Activated naive CD4-positive, alpha-beta T cell (primary cell): ENCODE measurements around the gene CCDC198.

ENCODE experiments used
- DNase-seq, 4 experiments: peaks; one replicate each; lab custom pipeline; 2025; lab: John Stamatoyannopoulos, UW

CCDC198 gene

DNA sequence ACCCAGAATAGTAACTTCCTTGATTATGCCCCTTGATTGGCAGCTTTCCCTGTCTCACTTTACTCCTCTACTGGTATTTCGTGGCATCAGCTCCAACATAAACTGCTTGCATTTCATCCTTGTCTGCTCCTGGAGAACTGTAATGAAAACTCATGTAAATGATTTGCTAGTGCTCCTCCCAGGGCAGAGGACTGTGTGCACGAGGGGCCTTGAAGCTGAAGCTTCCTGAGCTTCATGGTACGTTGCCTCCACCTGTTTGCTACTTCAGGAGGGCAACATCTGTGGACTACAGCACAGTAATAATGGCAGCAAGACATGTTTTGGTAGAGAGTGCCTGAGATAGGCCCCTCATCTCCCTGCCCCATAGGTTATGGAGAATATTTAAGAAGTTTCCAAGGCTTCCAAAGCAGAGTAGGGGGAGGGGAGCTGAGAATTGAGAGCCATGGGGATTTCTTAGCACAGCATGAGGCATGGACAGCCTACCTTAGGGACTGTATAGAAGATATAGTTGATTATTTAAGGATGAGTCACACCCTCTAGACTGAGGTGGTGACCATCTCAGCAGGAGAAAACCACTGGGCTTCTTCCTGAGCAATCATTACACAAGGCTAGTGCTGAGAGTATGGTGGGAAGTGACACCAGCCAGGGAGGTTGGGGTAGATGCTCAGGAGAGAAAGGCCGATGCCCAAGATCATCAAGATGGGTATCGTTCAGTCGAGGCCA lies 29.5 kb downstream of the CCDC198 start:
- DNase-seq, result no peak

DNA sequence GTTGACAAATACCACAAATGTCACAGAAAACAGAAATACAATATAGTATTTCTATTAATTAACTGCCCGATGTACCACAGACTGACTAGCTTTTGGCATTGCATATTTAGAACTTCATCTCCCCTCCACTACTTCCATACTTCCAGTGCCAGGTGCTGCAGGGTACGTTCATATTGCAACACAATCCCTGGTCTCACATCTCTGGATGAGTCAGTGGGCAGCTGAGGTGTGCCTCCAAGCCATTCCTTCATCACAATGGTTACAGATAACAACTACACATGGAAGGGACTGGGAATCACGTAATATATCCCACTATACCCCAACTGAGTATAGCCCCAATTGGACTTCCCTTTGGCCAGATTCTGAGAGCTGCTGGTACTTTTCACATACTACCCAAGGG lies 31.1 kb downstream of the CCDC198 start:
- DNase-seq, result no peak

DNA sequence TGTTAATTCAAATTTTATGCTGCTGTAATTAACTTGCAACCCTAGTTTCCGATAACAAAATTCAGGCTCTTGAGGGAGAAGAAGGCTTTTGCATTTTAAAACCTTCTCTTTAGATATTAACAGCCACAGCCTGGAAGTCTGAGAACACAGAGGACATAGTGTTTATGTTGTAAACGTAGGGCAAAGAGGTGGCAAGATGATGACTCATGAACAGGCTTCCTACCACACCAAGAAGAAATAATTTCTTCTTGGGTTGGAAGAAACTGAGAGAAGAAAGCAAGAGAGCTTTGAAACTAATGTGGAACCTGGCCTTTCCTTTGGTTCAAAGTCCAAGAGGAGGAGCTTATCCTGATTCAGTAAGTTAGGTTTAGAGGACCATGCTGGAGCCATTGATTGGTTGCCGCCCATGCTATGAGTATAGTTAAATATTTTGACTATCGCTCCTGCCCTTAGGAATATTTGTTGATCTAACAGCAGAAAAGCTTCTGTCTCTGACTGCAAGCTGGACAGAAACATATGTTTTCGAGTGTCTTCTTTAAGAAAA lies 31.8 kb downstream of the CCDC198 start:
- no peak for DNase-seq

DNA sequence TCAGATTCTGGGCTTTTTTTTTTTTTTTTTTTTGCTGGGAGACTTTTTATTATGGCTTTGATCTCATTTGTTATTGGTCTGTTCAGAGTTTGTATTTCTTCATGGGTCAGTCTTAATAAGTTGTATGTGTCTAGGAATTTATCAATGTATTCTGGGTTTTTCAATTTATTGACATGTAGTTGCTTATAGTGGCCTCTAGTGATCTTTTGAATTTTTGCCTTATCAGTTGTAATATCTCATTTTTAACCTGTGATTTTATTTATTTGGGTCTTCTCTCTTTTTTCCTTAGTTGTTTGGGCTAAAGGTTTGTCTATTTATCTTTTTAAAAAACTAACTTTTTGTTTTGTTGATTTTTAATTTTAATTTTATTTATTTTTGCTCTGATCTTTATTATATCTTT lies 57.7 kb downstream of the CCDC198 start:
- DNase-seq, result no peak

DNA sequence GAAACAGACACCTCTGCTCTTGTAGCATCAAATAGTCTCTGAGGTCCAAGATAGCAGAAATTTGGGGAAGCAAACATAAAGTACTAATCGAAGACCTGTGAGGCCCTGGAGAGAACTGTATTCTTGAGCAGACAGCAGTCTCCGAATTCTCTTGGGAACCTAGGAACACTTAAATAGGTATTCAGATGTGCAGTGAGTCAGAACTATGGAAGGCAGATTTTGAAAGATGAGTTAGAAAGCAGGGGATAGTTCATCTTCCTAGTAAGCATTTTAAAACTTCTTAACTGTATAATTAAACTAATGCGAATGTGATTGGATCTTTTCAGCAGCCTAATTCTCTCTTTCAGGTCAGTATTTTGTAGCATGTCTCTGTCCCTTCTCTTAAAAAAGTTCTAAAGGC lies 72.7 kb downstream of the CCDC198 start:
- DNase-seq, result no peak

DNA sequence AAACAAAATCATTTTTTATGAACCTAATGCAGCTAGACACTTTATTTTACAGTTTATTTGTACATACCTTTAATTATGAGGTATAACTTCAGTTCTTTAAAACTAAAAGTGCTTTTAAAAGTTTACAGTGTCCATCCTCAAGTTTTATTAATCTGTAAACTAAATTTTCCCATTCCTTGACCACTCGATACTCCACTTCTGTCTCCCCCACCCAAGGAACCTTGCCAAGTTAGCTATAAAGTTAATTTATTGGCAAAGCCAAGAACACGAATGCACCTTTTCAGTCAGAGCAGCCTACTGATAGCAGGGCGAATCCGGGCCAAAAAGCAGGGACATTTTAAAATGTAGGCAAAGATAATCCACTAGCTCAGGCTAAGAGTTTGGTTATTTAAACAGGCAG lies 73.6 kb downstream of the CCDC198 start:
- no peak for DNase-seq
